Neutrophil (primary cell): Measurements from ENCODE around the gene TBCD.

Source experiments
- H3K27ac ChIP-seq: fragments of 200-600 bp; sonication (generic); 2 replicates; pipeline ENCODE4 v1.5.1; 2016; ENCODE audit warnings: mild to moderate bottlenecking, moderate library complexity
- H3K27me3 ChIP-seq: fragments of 200-600 bp; sonication (generic); 2 replicates; pipeline ENCODE4 v1.6.0; 2016; ENCODE audit warnings: mild to moderate bottlenecking
- H3K36me3 ChIP-seq: fragments of 200-600 bp; sonication (generic); 2 replicates; pipeline ENCODE4 v1.5.1; 2017
- H3K4me1 ChIP-seq, 2 experiments: fragments of 200-600 bp in 1 of 2; sonication (generic) in 1 of 2; 1 replicate in 1 of 2; 2 replicates in 1 of 2; pipeline versions ENCODE4 v1.5.1 to v1.6.1; 2013 to 2016; ENCODE audit warnings: low read depth in 1 of 2, low read length in 1 of 2, mild to moderate bottlenecking in 1 of 2, moderate library complexity in 1 of 2; ENCODE audit not compliant: control insufficient read depth in 1 of 2, insufficient read depth in 1 of 2
- H3K4me3 ChIP-seq, 2 experiments: fragments of 200-600 bp in 1 of 2; sonication (generic) in 1 of 2; 1 replicate in 1 of 2; 2 replicates in 1 of 2; pipeline ENCODE4 v1.5.1; 2013 to 2016; ENCODE audit warnings: low read depth in 1 of 2, low read length in 1 of 2, mild to moderate bottlenecking in 1 of 2, moderate library complexity in 1 of 2
- H3K9me3 ChIP-seq: fragments of 200-600 bp; sonication (generic); 2 replicates; pipeline ENCODE4 v1.5.1; 2016
- CTCF ChIP-seq: fragments of 200-600 bp; sonication (generic); IDR thresholded peaks from 2 replicates; pipeline ENCODE4 v1.5.1; 2016; ENCODE audit warnings: antibody characterized with exemption

TBCD gene

GRCh38 chr17:82909322-82909904, 157.5 kb downstream of the TBCD start:
- H3K4me3 ChIP-seq: no peak overlapping the region
- H3K27me3 ChIP-seq: no peaks in the 10 kb centered on the region
- no peak for TF ChIP-seq CTCF
- peaks cover 6% of the 10 kb centered on the region in 2 experiments for H3K4me1 ChIP-seq
- H3K27ac ChIP-seq: no peak overlapping the region
- no peaks in the 10 kb centered on the region for H3K9me3 ChIP-seq
- H3K36me3 ChIP-seq: peaks cover 50% of the 10 kb centered on the region

- H3K4me3 ChIP-seq: no peak overlapping the region
- peaks cover 43% of the 10 kb centered on the region for H3K36me3 ChIP-seq
- H3K4me1 ChIP-seq: peaks cover 6% of the 10 kb centered on the region in 2 experiments
- no peaks in the 10 kb centered on the region for H3K27me3 ChIP-seq
- H3K27ac ChIP-seq: no peak overlapping the region
- TF ChIP-seq CTCF: no peak
- no peaks in the 10 kb centered on the region for H3K9me3 ChIP-seq
Observed at GRCh38 chr17:82910041-82910481, 158.2 kb downstream of the TBCD start.

GRCh38 chr17:82910770-82911169, 158.9 kb downstream of the TBCD start:
- TF ChIP-seq CTCF: no peak
- no peak overlapping the region for H3K27ac ChIP-seq
- H3K27me3 ChIP-seq: no peaks in the 10 kb centered on the region
- no peaks in the 10 kb centered on the region for H3K9me3 ChIP-seq
- no peak overlapping the region for H3K4me3 ChIP-seq
- peaks cover 6% of the 10 kb centered on the region in 2 experiments for H3K4me1 ChIP-seq
- H3K36me3 ChIP-seq: peaks cover 45% of the 10 kb centered on the region

GRCh38 chr17:82911822-82912221, 160.0 kb downstream of the TBCD start:
- Histone ChIP-seq H3K4me1 (peaks cover 6% of the 10 kb centered on the region in 2 experiments), H3K36me3 (peaks cover 36% of the 10 kb centered on the region), H3K9me3 (no peaks in the 10 kb centered on the region), H3K4me3 (no peak overlapping the region), H3K27me3 (no peaks in the 10 kb centered on the region), H3K27ac (no peak overlapping the region)
- no peak for TF ChIP-seq CTCF

GRCh38 chr17:82912484-82913089, 160.7 kb downstream of the TBCD start:
- no peaks in the 10 kb centered on the region for H3K9me3 ChIP-seq
- no peaks in the 10 kb centered on the region for H3K27me3 ChIP-seq
- TF ChIP-seq CTCF: no peak
- H3K4me3 ChIP-seq: no peak overlapping the region
- peaks cover 28% of the 10 kb centered on the region for H3K36me3 ChIP-seq
- no peak overlapping the region for H3K27ac ChIP-seq
- H3K4me1 ChIP-seq: peaks cover 6% of the 10 kb centered on the region in 2 experiments
